ENCODE results near the gene HDAC7. TPM values are rescaled to one million over a fixed set of nuclear protein-coding genes. Genes with fewer than 3 reads are reported as not detected.

HDAC7 gene
- total RNA-seq, 1 donor from 2014 or later = 126 TPM

- Mint-ChIP-seq H3K9me3 (no peaks in the 10 kb centered on the region), H3K36me3 (ENCODE audit: low read depth) (no peaks in the 10 kb centered on the region), H3K4me1 (peaks cover 69% of the 10 kb centered on the region), H3K27me3 (no peaks in the 10 kb centered on the region), H3K27ac (no peak overlapping the region), H3K4me3 (no peak overlapping the region)
- CTCF ChIA-PET = interaction anchor here (2.0 to 10.0 kb wide), 5 partner anchors 13 to 35 kb away, joined by 11 to 416 read pairs (median 111); partner anchors contain the start of genes RAPGEF3 and SLC48A1
- POLR2A ChIA-PET = interaction anchor here (3.0 to 6.3 kb wide), 2 partner anchors 12 to 13 kb away, joined by 11 to 84 read pairs; partner anchors contain the start of gene RAPGEF3
- ATAC-seq (ENCODE audit: low read depth) (no peak), DNase-seq (no peak)
- no peak for TF ChIP-seq CTCF (IDR thresholded peaks at IDR 0.05)
- intact Hi-C loops (cut with micrococcal nuclease) = no loop called here
These were observed 74.1 kb downstream of the HDAC7 start for GRCh38 chr12:47745485-47746041.

- DNase-seq = no peak
- intact Hi-C loops (cut with micrococcal nuclease) = no loop called here
- Mint-ChIP-seq H3K27ac (no peak overlapping the region), H3K36me3 (ENCODE audit: low read depth) (no peaks in the 10 kb centered on the region), H3K4me3 (no peak overlapping the region), H3K27me3 (no peaks in the 10 kb centered on the region), H3K9me3 (no peaks in the 10 kb centered on the region), H3K4me1 (peaks cover 75% of the 10 kb centered on the region)
- ATAC-seq (ENCODE audit: low read depth) = no peak
- POLR2A ChIA-PET = interaction anchor here (0.6 to 6.6 kb wide), 7 partner anchors 12 to 94 kb away, joined by 3 to 84 read pairs (median 3); partner anchors contain the start of genes RAPGEF3 and SLC48A1
- CTCF ChIA-PET = interaction anchor here (0.7 to 10.0 kb wide), 12 partner anchors 11 to 95 kb away, joined by 3 to 416 read pairs (median 52); partner anchors contain the start of genes ENDOU, RAPGEF3 and SLC48A1
- no peak for TF ChIP-seq CTCF (IDR thresholded peaks at IDR 0.05)
These were observed 74.8 kb downstream of the HDAC7 start for GRCh38 chr12:47744778-47745436.

GRCh38 chr12:47744005-47744651 is 75.6 kb downstream of the HDAC7 start:
- ATAC-seq (ENCODE audit: low read depth) = no peak
- Mint-ChIP-seq H3K4me1 (peaks cover 78% of the 10 kb centered on the region), H3K9me3 (no peaks in the 10 kb centered on the region), H3K4me3 (no peak overlapping the region), H3K36me3 (ENCODE audit: low read depth) (no peaks in the 10 kb centered on the region), H3K27ac (no peak overlapping the region), H3K27me3 (no peaks in the 10 kb centered on the region)
- no peak for TF ChIP-seq CTCF (IDR thresholded peaks at IDR 0.05)
- ChIA-PET CTCF (interaction anchor here (0.6 to 10.0 kb wide), 16 partner anchors 10 to 1103 kb away, joined by 3 to 416 read pairs (median 12); partner anchors contain the start of genes ENDOU, RAPGEF3 and SLC48A1), POLR2A (interaction anchor here (0.6 to 6.6 kb wide), 10 partner anchors 13 to 225 kb away, joined by 3 to 84 read pairs (median 3); partner anchors contain the start of genes RAPGEF3 and SLC48A1)
- intact Hi-C loops (cut with micrococcal nuclease) = no loop called here
- no peak for DNase-seq

- ATAC-seq (ENCODE audit: low read depth) (no peak), DNase-seq (no peak)
- ChIA-PET CTCF (interaction anchor here (0.6 to 10.0 kb wide), 26 partner anchors 9 to 1103 kb away, joined by 3 to 416 read pairs (median 9); partner anchors contain the start of genes ENDOU, RAPGEF3 and SLC48A1), POLR2A (interaction anchor here (0.6 to 6.6 kb wide), 8 partner anchors 14 to 224 kb away, joined by 3 to 84 read pairs (median 7); partner anchors contain the start of genes ENDOU, RAPGEF3 and SLC48A1)
- Mint-ChIP-seq H3K27me3 (no peaks in the 10 kb centered on the region), H3K4me1 (peaks cover 79% of the 10 kb centered on the region), H3K27ac (no peak overlapping the region), H3K9me3 (no peaks in the 10 kb centered on the region), H3K4me3 (no peak overlapping the region), H3K36me3 (ENCODE audit: low read depth) (no peaks in the 10 kb centered on the region)
- no peak for TF ChIP-seq CTCF (IDR thresholded peaks at IDR 0.05)
- intact Hi-C loops (cut with micrococcal nuclease) = no loop called here
These were observed 76.3 kb downstream of the HDAC7 start for GRCh38 chr12:47743311-47743860.

Measured in activated B cell treated with CpG ODN at 0.5 μM for 24 hours (primary cell).